ENCODE results near the gene CRB3.
"Not testable (repeated sequence)": the region's sequence is repeated elsewhere in the genome, so short reads cannot be mapped to it uniquely, and the experiment has no call there.

CRB3 gene

DNA sequence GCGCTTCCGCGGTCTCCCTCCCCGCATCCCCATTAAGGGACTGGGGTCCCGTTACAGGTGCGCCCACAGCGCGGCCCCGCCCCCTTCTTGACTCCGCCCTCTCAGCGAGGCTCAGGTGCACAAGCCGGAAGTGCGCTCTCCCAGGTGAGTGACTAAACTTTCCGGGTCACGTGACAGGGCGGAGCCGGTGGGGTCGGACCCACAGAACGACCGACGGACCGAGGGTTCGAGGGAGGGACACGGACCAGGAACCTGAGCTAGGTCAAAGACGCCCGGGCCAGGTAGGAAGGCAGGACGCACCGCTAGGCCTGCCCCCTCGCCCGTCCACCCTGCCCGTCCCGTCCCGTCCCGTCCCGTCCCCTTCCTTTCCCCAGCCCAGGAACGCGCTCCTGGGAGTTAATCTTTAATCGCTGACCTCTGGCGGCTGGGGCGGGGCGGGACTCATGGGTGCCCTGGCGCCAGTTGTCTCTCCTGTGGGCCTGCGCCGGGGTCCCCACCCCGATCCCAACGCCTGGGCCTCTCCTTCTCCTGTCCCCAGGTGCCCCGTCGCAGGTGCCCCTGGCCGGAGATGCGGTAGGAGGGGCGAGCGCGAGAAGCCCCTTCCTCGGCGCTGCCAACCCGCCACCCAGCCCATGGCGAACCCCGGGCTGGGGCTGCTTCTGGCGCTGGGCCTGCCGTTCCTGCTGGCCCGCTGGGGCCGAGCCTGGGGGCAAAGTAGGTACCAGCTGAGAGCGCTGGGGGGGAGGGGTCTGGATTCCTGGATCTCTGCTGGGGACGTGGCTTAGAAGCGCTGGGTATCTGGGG lies at the start of gene CRB3:
CRB3 (plus strand) TSS at position 202 of the 804 bp plus-strand sequence; CDS start at position 633, 431 bp downstream.
- DNase-seq (ENCODE audit: low read depth in 2 of 2), result no peak

DNA sequence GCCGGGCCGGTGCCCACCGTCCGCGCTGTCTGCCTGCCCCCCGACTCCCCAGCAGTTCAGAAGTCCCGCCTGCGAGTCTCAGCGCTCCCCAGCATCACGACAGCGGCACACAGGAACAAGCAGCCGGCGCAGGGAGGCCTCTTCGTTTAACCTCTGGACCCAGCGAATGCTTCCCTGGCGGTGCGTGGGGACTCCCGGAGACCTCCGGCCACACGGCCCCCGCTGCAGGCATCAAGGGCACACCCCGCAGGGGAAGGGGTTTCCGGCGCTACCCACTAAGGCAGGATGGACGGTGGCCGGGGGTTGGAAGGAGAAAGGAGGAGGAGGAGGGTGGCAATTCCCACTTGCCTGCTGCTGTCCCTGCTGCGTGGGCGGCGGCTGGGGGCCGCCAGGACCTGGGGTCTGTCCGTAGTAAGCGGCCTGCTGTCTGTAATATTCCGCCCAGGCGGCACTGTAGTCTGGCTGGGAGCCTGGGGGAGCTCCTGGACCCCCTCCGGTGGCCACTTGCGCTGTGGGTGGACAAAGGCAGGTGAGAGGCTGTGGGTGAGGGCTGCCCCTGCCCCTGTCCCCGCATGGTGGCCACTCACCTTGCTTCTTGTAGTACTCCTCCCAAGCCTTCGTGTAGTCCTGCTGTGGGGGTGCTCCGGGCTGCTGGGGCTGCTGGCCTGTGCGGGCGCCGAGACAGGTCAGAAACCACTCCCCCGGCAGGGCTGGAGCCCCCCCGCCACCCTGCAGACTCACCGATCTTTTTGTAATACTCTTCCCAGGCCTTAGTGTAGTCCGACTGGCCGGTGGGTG lies 49.1 kb upstream of the CRB3 start:
- no peak for DNase-seq (ENCODE audit: low read depth in 2 of 2)

DNA sequence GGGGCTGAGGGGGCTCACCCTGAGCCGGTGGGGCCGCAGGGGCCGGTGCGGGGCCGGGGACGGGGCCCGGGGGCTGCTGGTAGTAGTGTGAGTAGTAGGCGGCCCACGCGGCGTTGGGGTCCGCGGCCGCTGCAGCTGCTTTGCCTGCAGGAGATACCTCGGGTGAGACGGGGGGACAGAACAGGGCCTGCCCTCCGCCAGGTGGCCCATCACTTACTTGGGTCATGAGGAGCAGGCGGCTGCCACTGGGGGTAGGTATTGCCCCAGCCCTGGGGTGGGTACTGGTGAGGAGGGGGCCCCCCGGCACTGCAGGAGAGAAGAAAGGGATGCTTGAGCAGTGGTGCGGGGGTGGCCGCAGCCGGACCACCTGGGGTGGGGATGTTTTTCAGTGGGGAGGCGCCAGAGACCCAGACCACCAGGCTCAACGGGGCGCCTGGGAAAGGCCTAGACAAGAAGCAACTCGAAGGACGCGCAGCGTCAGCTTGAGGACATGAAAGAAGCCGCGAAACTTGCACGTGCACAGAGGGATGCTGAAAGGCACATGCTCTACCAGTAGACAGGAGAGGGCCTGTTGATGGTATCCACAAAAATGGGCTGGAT lies 48.4 kb upstream of the CRB3 start:
- no peak for DNase-seq (ENCODE audit: low read depth in 2 of 2)

- DNase-seq (ENCODE audit: low read depth in 2 of 2), result no peak
Measured at GRCh38 chr19:6416658-6417405, 47.2 kb upstream of the CRB3 start.

DNA sequence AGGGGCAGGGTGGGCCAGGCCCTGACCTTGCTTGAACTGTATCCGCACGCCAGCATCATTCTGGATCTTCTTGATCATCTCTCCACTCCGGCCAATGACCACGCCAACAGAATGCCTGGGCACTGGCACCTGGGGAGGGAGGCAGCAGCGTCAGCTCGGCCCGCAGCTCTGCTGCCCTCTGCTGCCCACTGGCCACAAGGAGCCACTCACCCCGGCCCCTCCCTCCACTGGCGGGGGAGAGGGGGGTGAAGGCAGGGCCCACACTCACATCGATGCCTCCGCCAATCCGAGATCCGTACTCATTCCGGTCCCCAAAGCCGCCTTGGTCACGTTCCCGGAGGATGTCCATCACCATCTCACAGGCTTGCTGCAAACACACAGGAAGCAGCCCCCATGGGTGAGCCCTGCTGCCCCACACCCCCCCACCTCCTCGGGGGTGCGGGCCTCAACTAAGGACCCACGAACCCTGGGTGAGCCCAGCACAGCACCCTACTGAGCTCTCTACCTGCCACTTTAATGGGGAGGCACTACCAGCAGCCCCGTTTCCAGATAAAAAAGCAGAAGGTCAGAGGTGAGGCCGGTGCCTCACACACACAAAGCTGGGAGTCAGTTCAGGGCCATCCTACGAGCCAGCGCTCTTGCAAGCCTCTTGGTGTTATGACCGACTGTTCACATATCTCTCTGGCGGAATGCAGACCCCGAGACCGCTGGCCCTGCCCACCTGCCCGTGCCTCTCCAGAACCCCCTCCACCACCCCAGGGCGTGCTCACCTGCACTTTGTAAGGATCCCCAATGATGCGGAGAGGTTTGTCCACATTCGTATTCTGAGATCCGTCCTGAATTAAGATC lies 46.1 kb upstream of the CRB3 start:
- no peak for DNase-seq (ENCODE audit: low read depth in 2 of 2)

DNA sequence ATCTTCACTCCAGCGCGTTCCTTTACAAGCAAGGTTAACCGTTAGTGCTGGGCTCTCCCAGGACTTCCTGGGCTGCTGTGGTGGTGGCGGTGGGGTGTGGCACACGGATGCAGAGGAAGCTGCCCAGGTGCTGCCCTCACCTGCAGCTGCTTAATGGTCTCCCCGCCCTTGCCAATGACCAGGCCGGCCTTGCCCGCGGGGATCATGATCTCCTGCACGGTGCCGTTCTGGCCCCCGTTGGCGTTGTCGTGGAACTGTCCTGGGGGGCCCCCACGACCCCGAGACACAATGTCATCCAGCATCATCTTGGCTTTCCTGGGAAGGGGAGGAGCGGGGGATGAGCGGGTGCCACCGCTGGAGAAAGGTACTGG lies 45.5 kb upstream of the CRB3 start:
- DNase-seq (ENCODE audit: low read depth in 2 of 2), result no peak

DNA sequence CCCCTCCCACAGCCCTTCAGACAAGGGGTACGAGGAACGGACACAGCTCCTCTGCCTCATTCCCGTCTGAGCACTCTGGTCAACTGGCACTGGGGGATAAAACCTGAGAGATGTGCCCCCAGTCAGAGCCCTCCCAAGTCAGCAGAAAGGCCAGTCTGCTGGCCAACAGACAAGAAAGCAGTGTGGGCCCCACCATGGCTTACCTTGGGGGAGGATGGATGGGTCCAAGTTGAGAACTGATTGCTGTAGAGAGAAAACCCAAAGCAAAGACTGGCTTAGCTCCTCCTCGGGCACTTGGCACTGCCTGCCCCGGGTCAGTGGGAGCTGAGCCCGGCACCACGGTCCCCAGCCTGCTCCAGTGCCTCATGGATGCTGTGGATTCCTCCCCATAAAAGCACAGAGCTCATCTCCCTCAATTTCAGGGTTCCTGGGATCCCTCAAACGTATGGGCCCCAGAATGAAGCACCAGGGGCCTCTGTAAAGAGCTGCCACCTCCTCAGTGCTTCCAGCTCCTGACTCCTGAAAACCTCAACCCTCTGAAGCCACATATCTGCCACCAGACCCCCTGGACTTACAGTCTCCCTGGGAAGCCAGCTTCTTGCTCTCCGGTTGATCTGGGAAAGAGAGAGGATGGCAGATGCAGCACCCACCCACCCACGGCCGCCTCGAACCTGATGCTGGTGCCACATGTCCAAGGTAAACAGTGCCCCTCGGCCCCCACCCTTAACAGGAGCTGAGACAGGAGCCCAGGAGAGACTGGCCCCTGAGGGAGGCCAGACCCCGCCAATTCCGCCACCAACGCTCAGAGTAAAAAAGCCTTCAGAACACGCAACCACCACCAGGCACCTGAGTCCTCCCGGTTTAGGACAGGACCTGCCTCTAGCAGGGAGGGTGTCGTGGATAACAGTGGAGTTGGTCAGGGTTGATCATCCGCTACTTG lies 42.7 kb upstream of the CRB3 start:
- no peak for DNase-seq (ENCODE audit: low read depth in 2 of 2)

- DNase-seq (ENCODE audit: low read depth in 2 of 2), result no peak
Measured at GRCh38 chr19:6423499-6424194, 40.4 kb upstream of the CRB3 start.

DNA sequence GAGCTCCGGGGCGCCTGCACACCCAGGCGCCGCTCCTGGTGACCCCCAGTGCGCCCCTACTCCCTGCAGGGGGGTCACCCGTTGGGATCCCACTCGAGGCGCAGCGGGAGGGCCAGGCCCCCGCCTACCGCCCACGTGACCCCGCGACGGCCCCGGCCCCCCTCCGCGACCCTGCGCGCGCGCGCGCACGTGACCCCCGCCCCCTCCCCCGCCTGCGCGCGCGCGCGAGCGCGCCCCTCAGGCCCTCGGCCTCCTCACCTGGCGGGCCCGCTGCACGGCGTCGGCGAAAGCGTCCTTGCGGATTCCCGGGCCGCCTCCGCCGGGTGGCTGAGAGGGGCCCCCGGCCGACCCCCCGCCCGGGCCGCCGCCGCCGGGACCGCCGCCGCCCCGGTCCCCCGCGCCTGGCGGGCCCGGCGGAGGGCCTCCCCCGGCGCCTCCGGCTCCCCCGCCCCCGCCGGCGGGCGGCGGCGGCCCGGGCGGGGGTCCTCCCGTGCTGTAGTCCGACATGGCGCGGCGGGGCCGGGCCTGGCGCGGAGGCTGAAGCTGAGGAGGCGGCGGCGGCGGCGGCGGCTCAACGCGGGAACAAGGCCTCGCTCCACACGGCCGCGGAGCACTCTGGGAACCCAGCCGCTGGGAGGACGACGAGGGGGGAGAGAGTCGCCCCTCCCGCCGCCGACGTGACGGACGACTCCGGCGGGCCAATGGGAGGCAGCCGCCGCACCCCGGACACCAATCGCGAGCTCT lies 39.7 kb upstream of the CRB3 start, which contains the start of gene KHSRP:
KHSRP (minus strand) TSS at position 617 of the 744 bp plus-strand sequence; CDS start at position 507, 110 bp downstream.
- no peak for DNase-seq (ENCODE audit: low read depth in 2 of 2)

DNA sequence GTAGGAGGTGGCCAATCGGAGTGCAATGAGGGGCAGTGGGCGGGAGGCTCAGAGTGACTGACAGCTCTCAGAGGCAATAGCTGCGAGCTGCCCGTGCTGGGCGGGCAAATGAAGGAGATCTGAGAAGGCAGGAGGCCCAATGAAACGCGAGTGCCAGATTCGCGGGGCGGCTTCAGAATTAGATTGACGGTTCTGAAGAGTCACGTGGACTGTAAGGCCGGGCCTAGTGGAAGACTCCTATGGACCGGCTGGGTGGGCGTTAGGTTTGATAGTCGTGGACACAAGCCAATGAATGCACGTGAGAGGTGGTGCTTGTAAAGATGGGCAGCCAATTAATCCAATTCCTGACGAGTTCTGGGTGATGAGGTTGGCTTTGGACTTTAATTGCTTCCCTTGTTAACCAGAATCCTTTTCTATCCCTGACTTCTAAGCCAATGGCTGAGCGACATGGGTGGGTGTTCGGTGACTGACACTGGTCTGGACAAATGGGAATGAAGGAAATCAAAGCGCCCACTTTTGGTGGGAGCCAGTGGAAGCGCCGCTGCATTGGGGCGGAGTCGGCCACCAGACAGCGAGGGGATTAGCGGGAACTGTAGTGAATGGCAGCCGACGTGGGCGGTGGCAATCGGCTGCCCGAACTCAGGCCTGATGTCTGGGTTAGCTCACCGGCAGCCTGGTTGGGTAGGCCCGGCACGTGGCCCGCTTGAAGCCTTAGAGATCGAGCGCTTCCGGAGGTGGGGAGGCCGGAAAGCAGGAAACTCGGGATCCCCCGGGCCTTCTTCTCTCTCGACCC lies 38.9 kb upstream of the CRB3 start:
- peak; percentile 99 to 100 for DNase-seq (ENCODE audit: low read depth in 2 of 2)

GRCh38 chr19:6425732-6426620 lies 38.1 kb upstream of the CRB3 start:
- no peak for DNase-seq (ENCODE audit: low read depth in 2 of 2)

GRCh38 chr19:6427131-6427530 lies 36.9 kb upstream of the CRB3 start:
- no peak for DNase-seq (ENCODE audit: low read depth in 2 of 2)

DNA sequence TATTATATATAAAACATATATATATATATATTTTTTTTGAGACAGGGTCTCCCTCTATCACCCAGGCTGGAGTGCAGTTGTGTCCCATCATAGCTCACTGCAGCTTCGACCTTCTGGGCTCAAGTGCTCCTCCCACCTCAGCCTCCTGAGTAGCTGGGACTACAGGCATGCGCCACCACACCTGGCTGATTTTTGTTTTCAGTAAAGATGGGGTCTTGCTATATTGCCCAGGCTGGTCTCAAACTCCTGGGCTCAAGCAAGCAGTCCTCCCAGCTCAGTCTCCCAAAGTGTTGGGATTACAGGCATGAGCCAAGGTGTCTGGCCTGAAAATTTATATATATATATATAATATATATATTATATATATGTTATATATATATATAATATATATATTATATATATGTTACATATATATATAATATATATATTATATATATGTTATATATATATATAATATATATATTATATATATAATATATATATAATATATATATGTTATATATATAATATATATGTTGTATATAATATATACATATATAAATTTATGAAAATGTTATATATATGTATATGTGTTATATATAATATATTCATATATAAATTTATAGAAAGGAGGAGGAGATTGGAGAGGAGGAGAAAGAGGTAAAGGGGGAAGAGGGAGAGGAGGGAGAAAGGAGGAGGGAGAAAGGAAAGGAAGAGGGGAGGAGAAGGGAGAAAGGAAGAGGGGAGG lies 35.2 kb upstream of the CRB3 start:
- DNase-seq (ENCODE audit: low read depth in 2 of 2), result not testable (repeated sequence)

GRCh38 chr19:6429419-6430221 lies 34.5 kb upstream of the CRB3 start:
- DNase-seq (ENCODE audit: low read depth in 2 of 2), result no peak

DNA sequence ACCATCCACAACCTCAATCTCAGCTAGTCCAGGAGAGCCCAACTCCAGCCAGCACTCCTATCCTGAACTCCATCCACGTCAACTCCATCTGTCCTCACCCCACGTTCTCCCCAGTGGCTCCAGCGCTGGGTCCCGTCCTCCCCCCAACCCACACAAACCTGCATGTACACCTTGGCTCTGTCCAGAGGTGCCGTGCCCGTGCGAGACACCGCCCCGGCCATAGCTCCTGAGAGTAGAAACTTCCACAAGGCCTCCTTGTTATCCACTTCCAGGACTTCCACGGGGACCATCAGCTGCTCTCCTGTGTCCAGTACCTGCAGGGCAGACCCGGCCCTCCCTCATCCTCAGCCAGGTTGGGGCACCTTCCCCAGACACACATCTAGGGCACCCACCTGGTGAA lies 32.2 kb upstream of the CRB3 start:
- no peak for DNase-seq (ENCODE audit: low read depth in 2 of 2)
